HG03520 (cell line): Measurements from ENCODE around the gene HCFC1R1.
"Not testable (repeated sequence)": the region's sequence is repeated elsewhere in the genome, so short reads cannot be mapped to it uniquely, and the experiment has no call there.

Source experiments
- ATAC-seq: cut with Tn5 transposase; IDR thresholded peaks from one replicate; pipeline ENCODE4 v1.9.1; 2021; ENCODE audit warnings: mild to moderate bottlenecking, moderate library complexity; ENCODE audit not compliant: unreplicated experiment

Gene HCFC1R1

DNA sequence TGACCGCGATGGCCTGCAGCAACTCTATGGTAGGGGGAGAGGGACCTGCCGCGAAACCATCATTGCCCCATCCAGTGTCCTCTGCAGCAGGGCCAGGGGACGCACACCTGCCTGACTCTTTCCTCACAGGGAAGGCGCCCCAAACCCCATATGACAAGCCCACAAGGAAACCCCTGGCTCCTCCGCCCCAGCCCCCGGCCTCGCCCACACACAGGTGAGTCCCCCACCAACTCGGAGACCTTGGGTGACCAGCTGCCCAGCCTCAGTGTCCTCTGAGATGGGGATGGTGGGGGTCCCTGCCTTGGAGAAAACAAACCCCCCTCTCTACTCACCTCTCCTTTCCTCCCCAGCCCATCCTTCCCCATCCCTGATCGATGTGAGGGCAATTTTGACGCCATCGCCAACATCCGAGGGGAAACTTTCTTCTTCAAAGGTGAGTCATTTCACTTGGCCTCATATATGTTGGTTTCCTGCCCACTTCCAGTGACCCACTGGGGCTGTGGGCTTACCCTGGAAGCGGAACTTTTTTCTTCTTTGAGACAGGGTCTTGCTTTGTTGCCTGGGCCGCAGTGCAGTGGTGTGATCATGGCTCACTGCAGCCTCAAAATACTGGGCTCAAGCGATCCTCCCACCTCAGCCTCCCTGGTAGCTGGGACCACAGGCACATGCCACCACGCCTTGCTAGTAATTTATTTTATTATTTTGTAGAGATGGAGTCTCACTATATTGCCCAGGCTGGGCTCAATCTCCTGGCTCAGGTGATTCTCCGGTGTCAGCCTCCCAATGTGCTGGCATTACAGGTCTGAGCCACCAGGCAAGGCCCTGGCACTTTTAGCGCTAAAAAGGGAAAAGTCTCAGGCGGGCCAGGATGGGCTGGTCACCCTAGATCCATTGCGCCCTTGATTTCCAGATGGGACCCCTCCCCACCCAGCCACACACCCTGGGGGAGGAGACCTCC, 33.7 kb upstream of the HCFC1R1 start:
- ATAC-seq: no peak

DNA sequence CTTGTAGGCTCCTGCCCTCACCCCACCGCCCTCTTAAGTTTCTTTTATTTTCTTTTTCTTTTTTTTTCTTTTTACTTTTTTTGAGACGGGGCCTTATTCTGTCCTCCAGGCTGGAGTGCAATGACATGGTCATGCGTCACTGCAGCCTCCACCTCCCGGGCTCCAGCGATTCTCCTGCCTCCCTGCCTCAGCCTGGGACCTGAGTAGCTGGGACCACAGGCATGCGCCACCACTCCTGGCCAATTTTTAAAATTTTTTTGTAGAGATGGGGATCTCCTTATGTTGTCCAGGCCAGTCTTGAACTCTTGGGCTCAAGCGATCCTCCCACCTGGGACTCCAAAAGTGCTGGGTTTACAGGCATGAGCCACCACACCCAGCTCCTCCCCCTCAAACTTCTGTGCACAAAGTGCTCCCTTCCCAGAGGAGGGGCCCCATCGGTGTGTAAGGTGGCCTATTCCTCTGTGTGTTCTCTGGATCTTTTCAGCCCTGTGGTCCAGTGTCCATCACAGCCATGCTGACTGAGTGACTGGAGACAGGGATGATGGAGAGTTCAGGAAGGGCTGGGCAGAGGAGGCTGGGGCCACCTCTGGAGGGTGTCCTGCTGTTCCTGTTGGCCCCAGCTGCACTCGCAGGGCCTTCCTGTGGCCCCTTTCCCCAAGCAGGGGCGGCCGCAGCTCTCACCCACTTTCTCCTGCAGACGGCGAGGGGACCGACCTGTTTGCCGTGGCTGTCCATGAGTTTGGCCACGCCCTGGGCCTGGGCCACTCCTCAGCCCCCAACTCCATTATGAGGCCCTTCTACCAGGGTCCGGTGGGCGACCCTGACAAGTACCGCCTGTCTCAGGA, 32.8 kb upstream of the HCFC1R1 start:
- no peak for ATAC-seq

DNA sequence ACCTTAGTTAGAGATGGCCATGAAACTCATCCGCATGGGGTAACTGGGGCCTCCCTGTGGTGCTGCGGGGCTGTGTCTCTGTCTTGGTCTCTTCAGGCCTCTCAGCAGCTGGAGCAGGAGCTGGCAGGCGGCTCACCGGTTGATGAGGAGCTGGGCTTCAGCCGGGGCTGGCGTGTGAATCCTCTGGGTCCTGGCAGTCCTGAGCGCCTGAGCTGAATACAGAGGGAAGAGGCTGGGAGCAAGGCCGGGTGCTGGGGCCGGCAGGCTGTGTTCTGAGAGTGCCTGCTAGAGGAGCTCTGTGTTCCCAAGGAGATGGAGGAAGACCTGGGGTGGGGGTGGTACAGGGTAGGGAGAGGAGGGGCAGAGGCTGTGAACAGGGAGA, 32.0 kb upstream of the HCFC1R1 start:
- ATAC-seq: not testable (repeated sequence)

DNA sequence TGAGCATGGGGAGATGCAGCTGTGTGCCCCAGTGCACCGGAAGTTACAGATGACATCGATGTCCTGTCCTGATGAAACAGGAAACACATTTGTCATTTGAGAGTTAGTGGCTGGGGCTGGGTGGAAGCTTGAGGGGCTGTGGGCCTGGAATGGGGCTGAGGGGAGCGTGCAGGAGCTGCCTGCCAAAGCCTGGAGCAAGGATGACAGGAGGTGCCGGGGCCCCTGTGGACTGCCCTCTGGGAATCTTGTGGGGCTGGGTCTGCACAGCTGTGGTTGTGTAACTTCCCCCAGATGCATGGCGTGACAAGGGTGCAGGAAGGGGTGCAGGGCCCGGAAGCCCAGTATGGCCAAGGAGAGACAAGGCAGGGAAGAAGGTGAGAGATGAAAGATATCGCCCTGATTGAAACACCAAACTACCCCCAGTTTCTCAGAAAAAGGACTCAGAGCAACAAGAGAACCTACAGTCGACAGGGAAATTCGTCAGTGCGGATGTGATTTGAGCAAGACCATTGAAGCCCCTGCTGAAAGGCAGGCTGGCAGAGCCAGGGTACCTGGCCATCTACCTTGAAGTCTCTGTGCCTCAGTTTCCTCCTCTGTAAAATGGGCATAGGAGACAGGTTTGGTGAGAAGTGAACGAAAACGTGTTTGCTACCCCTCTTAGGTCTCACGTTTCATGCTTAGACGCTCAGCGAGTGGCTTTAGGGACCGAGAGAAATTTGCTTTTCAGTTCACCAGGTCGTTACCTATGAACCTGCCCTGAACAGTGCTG, 31.4 kb upstream of the HCFC1R1 start:
- no peak for ATAC-seq

DNA sequence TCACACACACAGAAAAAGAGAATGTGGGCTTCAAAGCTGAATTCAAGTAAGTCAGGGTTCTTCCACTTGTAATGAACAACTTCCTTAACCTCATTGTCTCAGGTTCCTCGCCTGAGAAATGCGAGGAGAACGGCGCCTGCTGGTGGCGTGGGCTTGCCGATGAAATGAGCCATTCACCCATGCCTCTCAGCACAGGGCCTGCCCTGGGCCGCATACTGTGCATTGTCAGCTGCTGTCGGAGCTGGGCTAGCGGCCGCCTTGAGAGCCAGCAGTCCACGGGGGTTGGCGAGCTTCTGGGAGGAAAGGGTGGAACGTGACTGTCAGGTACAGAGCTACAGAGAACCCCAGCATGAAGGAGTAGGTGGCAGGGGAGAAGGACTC, 29.6 kb upstream of the HCFC1R1 start:
- not testable (repeated sequence) for ATAC-seq

DNA sequence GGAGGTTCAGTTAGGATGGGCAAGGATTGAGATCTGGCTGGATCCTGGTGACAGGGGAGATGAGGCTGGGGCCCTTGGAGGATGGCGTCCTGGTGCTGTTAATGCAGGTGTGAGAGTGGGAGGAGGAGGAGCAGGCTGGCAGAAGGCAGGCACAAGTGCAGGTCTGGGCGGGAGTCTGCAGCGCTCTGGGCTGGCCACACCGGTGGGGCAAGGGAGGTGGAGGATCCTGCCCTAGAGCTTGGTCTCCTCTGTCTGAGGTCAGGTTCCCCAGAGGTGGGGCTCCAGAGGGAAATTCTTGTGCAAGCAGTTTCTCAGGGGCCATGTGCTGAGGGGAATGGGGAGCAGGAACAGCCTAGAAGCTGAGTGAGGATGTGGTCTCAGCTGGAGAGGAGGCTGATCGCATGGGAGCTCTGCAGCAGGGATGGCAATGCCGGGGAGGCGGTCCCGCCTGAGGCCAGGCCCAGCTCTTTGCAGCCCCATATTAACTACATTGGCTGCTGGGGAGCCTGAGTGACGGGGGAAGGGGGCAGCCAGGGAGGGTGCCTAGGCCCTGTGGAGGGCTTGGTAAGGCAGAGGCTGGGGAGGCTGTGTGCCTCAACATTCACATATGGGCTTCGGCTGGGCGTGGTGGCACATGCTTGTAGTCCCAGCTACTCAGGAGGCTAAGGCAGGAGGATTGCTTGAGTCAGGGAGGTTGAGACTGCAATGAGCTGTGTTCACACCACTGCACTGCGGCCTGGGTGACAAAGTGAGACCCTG, 29.0 kb upstream of the HCFC1R1 start:
- not testable (repeated sequence) for ATAC-seq

DNA sequence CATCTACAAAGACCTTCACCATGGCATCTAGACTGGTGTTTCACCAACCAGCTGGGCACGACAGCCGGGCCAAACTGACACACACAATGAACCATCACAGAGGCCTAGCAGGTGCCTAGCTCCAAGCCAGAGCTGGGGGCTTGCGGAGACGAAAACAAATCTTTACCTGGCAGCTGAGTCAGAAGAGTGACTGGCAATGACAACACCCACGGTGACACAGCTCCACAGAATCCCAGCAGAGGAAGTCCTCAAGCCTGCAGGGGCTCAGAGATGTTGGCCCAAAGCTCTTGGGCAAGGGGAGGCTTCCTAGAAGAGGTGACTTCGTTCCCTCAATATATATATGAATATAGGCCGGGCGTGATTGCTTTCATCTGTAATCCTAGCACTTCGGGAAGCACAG, 27.8 kb upstream of the HCFC1R1 start:
- ATAC-seq: no peak

DNA sequence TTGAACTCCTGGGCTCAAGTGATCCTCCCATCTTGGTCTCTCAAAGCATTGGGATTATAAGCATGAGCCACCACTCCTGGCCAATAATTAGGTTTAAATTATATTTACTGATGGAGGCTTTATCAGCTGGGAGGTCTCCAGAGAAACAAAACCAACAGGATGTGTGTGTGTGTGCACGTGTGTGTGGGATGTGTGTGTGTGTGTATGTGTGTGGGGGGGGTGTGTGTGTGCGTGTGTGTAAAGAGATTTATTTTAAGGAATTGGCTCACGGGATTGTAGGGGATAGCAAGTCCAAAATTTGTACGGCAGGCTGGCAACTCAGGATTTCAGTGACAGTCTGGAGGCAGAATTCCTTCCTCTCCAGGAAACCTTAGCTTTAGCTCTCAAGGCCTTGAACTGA, 27.3 kb upstream of the HCFC1R1 start:
- no peak for ATAC-seq

DNA sequence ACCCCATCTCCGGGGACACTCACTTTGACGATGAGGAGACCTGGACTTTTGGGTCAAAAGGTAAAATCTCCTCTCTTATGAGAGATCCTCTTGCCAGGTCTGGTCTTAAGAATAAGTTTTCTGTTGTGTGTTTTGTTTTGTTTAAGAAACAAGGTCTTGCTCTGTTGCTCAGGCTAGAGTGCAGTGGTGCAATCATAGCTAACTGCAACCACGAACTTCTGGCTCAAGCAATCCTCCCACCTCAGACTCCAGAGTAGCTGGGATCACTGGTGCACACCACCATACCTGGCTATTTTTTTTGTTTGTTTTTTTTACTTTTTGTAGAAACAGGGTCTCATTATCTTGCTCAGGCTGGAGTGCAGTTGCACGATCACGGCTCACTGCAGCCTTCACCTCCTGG, 26.7 kb upstream of the HCFC1R1 start:
- no peak for ATAC-seq

DNA sequence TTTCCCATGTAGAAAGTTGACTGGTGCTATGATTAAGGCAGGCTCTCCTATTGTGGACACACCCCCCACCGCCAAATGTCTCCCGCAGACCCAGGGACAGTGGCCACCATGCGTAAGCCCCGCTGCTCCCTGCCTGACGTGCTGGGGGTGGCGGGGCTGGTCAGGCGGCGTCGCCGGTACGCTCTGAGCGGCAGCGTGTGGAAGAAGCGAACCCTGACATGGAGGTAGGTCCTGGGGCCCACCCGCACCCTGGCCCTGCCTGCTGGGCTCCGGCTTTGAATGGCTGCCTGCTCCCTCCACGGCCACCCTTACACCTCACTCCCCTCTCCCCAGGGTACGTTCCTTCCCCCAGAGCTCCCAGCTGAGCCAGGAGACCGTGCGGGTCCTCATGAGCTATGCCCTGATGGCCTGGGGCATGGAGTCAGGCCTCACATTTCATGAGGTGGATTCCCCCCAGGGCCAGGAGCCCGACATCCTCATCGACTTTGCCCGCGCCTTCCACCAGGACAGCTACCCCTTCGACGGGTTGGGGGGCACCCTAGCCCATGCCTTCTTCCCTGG, 26.3 kb upstream of the HCFC1R1 start:
- no peak for ATAC-seq

DNA sequence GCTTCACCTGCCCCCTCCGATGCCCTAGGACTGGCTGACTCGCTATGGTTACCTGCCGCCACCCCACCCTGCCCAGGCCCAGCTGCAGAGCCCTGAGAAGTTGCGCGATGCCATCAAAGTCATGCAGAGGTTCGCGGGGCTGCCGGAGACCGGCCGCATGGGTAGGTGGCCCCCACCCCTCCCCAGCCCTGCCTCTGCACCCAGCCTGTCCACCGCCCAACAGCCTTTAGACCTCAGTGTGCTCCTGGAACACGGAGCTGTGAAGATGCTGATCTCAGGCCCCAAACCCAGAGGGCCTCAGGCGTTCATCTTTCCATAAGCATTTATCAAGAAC, 23.6 kb upstream of the HCFC1R1 start:
- no peak for ATAC-seq

DNA sequence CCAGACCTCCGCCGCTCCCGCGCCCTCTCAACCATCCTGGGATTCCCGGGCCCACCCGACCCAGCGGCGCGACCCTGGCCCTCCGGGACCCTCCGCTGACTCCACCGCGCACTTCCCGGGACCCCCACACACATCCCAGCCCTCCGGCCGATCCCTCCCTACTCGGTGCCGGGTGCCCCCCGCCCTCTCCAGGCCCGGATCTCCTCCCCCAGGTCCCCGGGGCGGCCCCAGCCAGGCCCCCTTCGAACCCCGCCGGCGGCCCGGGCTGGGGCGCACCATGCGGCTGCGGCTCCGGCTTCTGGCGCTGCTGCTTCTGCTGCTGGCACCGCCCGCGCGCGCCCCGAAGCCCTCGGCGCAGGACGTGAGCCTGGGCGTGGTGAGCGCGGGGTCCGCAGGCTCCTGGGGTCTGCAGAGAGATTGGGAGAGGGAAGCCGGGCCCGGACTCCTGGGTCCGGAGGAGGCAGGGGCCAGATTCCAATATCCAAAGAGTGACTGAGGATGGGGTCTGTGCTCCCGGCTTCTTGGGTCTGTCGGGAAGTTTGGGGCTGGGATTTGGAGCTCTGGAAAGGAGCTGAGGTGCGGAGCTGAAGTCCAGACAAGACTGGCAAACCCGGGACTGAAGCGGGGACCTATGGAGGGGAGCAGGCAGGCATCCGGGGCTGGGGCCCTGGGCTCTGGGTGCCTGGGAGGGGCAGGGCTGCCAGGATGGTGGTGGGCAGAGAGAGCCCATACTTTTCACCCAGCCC, 23.1 kb upstream of the HCFC1R1 start:
- no peak for ATAC-seq

DNA sequence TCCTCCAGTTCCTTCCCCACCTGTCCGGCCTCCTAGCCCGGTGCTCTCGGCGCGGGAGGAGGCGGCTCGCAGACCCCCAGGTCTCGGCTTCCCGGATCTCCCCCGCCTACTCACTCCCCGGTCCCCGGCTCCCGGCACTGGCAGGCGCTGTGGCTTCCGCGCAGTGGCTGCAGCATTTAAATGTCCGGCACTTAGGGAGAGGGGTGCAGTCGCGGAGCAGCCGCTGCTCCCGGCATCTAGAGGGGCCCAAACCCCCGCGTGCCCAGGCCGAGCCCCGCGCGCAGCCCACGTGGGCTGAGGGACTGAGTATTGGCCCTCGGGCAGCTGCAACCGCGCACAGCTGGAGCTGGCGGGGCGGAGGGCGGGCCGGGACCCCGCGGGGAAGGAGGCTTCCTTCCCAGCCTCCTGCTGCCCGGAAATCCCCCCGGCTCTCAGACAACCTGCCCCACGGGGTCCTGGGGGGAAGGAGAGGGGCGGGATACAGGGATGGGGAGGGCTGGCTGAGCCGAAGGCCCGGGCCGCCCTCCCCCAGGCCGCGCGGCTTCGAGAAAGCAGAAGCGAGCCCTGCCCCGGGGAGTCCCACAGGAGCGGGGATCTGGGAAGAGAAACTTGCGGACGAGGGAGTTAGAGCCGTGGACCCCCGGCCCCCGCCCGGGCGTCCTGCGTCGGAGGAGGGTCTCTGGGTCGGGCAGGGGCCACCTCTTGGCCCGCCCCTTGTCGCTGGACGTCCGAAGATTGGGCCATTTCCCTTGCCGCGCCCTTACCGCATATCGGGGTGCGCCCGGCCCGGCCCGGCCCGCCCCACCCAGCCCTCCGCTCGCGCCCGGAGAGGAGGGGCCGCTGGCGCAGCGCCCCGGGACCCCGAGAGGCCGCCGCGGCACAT, 22.3 kb upstream of the HCFC1R1 start, which contains the start of gene MMP25:
Gene MMP25, plus strand, starts transcription at position 804 of the 883 bp plus-strand sequence. CDS start 357 bp downstream, outside the sequence.
- no peak for ATAC-seq

DNA sequence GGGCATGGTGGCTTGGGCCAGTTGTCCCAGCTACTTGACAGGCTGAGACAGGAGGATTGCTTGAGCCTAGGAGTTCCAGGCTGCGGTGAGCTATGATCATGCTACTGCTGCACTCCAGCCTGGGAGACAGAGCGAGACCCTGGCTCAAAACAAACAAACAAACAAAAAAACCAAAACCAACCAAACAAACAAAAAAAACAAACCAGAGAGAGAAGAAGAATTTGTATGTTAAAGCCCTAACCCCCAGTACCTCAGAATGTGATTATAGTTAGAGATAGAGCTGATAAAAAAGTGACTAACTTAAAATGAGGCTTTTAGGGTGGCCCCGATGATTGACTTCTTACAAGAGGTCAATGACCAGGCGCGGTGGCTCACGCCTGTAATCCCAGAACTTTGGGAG, 21.0 kb upstream of the HCFC1R1 start:
- ATAC-seq: no peak

DNA sequence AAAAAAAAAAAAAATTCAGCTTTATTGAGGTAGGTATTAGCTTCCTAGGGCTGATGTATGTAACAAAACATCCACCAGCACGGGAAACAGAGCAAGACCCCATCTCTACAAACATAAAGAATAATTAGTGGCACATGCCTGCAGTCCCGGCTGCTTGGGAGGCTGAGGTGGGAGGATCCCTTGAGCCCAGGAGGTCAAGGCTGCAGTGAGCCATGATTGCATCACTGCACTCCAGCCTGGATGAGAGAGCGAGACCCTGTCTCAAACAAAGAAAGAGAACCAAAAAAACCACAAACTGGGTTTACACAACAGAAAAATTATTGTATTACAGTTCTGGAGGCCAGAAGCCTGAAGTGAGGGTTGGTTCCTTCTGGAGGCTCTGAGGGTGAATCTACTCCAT, 18.6 kb upstream of the HCFC1R1 start:
- ATAC-seq: no peak

DNA sequence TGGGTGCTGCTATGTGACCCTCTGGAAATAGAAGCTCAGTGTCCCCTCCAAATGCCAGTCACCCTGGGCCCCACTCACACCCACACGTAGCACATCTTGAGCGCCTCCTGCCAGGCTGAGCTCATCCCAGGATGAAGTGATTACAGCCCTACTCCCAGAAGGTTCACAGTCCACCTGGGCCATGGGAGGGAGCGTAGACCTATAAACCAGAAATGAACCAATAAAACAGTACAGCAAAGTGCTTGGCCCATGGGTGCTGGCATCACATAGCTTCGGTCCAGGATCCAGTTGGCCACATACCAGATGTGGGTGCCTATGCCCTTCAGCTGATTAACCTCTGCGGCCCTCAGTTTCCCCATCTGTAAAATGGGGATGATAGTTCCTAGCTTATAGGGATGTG, 15.2 kb upstream of the HCFC1R1 start:
- no peak for ATAC-seq

DNA sequence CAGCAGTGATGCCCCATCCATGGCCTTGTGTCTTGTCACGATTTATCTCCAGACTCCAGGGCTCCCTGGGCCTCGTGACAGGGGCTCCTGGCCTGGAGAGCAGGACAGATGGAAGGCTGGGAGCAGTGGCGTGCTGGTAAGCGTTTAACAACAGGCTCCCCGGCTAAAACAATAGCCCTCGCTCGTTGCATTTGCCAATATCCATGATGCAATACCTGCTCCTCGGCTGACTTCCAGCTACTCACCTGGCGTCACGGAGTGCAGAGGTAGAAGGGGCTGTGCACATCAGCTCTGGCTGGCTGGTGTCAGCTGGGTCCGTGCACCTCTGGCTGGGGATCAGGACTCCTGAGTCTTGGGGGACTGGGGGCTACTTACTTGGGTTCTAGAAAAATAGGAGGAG, 14.5 kb upstream of the HCFC1R1 start:
- no peak for ATAC-seq

DNA sequence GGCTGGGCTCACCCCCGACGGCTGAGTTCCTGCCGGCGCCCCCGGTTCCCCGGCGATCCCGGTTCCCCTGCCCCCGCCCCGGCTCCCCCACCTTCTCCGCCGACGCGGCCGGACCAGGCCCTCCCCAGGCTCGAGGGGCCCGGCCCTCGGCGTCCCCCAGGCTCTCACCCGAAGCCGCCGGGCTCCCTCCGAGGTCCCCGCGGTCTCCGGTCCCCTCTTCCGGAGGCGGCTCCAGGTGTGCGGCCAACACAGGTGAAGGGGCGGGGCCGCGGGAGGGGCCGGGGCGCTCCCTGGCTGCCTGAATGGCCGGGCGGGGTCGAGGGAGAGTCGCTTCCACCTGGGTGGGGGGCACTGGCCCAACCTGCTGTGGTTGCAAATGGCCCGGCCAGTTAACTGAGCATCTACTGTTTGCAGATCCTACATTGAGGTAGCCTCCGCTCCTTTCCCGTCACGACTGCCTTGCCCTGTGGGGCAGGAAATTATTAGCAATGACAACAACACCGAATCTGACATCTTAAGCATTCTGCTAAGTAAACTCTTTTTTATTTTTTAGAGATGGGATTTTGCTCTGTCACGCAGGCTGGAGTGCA, 13.1 kb upstream of the HCFC1R1 start, which contains the start of gene BICDL2:
Gene BICDL2, minus strand, starts transcription at position 219 of the 590 bp plus-strand sequence. CDS start 1,448 bp downstream, outside the sequence.
- no peak for ATAC-seq
